Measurements from ENCODE around the gene AKAP9.
"Not testable (repeated sequence)": the region's sequence is repeated elsewhere in the genome, so short reads cannot be mapped to it uniquely, and the experiment has no call there.

DNA sequence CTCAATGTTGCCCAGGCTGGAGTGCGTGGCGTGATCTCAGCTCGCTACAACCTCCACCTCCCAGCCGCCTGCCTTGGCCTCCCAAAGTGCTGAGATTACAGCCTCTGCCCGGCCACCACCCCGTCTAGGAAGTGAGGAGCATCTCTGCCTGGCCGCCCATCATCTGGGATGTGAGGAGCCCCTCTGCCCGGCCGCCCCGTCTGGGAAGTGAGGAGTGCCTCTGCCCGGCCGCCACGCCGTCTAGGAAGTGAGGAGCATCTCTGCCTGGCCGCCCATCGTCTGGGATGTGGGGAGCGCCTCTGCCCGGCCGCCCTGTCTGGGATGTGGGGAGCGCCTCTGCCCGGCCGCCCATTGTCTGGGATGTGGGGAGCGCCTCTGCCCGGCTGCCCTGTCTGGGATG is 86.0 kb downstream of the AKAP9 start:
- TF ChIP-seq HLTF (IDR thresholded peaks at IDR 0.05); FOXK1 (CRISPR knock-in tag; IDR thresholded peaks at IDR 0.05; ENCODE audit: borderline replicate concordance); SREBF2 (CRISPR knock-in tag; IDR thresholded peaks at IDR 0.05); ERF (CRISPR knock-in tag; IDR thresholded peaks at IDR 0.05); CXXC5 (CRISPR knock-in tag; IDR thresholded peaks at IDR 0.05); RFX5 (IDR thresholded peaks at IDR 0.05; ENCODE audit: low read depth, low read length): not testable (repeated sequence)
- TF ChIP-seq, protein P1, sequence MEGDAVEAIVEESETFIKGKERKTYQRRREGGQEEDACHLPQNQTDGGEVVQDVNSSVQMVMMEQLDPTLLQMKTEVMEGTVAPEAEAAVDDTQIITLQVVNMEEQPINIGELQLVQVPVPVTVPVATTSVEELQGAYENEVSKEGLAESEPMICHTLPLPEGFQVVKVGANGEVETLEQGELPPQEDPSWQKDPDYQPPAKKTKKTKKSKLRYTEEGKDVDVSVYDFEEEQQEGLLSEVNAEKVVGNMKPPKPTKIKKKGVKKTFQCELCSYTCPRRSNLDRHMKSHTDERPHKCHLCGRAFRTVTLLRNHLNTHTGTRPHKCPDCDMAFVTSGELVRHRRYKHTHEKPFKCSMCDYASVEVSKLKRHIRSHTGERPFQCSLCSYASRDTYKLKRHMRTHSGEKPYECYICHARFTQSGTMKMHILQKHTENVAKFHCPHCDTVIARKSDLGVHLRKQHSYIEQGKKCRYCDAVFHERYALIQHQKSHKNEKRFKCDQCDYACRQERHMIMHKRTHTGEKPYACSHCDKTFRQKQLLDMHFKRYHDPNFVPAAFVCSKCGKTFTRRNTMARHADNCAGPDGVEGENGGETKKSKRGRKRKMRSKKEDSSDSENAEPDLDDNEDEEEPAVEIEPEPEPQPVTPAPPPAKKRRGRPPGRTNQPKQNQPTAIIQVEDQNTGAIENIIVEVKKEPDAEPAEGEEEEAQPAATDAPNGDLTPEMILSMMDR (IDR thresholded peaks at IDR 0.05 in 2 of 3, conservative IDR thresholded peaks at IDR 0.05 in 1 of 3; ENCODE audit: insufficient read depth in 2 of 3, low read depth in 1 of 3, low read length in 3 of 3): not testable (repeated sequence)
